ENCODE results near the gene CAPN5.
"Not testable (repeated sequence)": the region's sequence is repeated elsewhere in the genome, so short reads cannot be mapped to it uniquely, and the experiment has no call there.

Gene CAPN5

GRCh38 chr11:77066229-77067042, at the start of gene CAPN5:
Gene CAPN5 (plus strand): TSS chr11:77066971. CDS start chr11:77084887, 17,916 bp downstream.
- DNase-seq (ENCODE audit: low read depth) = peak; percentile 75

DNA sequence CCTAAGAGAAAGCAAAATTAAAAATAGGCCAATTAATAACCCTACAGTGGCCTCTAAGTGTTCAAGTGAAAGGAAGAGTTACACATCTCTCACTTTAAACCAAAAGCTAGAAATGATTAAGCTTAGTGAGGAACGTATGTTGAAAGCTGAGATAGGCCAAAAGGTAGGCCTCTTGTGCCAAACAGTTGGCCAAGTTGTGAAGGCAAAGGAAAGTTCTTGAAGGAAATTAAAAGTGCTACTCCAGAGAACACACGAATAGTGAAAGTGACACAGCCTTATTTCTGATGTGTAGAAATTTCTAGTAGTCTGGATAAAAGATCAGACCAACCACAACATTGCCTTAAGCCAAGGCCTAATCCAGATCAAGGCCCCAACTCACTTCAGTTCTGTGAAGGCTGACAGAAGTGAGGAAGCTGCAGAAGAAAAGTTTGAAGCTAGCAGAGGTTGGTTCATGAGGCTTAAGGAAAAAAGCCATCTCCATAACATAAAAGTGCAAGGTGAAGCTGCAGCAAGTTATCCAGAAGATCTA, 48.3 kb upstream of the CAPN5 start:
- not testable (repeated sequence) for DNase-seq (ENCODE audit: low read depth)

DNA sequence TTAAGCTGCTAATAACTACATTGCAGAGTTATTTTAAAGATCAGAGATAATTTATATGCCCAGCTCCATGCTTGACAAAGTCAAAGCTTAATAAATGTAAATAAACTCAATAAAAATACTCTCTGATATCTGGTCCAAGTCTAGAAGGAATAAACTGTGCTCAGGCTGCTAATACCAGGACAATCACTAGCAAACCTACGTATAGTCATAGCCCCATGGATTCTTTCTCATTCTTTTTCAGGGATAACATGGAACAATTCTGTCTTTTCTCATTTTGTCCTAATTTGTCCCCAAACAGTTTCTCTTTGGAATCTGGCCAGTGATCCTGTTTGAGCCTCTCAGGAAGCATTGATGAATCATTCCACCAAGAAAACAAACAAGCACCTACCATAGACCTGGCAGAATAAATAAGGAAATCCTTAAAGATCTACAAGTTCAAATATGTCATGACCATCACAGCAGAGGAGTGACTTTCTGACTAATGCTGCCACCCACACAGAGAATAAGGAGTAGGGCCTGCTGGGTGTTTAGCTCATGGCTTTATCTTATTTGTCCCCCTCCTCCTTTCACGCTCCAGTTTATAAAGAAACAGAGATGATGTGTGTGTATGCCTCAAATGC, 46.7 kb upstream of the CAPN5 start:
- DNase-seq (ENCODE audit: low read depth) = no peak

DNA sequence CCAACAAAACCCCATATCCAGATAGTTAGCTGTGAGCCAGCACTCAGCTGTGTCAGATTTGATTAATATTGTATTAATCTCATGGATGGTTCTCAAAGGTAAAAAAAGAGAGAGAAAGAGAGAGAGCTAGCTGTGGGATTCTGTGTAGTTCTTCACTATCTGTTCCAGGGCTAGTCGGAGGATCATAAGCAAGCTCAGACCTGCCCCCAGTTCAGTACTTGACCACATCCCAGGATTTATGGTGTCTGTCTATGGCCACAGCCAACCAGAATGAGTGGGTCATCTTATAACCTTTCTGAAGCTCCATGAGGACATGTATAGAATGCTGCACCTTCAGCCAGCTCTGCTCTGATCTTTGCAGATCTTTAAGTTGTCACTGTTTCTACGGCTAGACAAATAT, 46.0 kb upstream of the CAPN5 start:
- DNase-seq (ENCODE audit: low read depth) = no peak

DNA sequence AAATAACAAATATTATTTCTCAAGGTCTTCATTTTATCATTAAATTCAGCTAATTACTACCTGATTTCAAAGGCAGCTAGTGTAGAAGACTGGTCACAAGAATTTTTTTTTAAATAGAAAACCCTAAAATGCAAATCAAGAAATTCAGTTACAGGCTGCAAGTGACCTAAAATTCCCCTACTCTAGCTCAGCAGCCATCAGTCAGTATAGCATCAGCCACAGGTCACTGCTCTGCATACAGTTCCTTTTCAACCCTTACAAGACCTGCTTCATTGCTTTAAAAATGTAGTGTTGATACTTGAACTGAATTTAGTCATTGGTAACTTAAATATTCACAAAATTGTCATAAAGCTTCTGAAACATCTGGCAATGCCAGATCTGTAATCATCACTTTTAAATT, 42.0 kb upstream of the CAPN5 start:
- no peak for DNase-seq (ENCODE audit: low read depth)

DNA sequence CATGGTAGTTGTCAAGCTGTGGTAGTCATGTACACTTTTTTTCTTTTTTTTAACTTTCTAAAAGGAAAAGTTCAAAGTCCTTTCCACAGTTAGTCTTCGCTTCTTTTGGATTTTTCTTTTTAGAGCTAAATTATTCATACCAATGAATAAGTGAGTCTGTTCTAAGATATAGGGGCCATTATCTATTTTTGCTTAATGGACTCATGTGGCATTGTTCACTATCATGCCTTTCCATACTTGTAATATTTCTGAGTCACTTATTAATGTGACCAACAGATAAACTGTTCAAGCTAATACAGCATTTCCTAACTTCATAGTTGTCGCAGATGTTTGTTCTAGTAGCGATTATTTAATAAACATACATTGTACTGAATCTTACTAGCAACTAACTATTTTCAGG, 40.5 kb upstream of the CAPN5 start:
- no peak for DNase-seq (ENCODE audit: low read depth)

DNA sequence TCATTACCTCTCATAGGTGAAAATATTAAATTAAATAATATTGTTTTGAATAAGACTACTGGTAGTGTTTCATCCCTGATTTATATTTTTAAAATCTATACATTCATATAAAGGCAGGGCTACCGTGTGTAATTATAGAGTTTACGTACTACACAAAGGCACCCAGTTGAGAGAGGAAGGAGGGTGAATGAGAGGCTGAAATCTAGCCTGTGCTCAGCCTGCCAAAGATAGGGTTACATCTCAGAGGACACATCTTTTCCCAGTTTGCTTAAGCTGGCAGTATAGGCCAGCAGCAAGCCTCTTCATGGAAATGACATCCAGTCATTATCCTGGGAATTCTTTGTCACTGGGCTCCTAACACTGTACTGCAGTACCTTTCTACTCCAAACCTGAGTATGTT, 40.0 kb upstream of the CAPN5 start:
- no peak for DNase-seq (ENCODE audit: low read depth)

DNA sequence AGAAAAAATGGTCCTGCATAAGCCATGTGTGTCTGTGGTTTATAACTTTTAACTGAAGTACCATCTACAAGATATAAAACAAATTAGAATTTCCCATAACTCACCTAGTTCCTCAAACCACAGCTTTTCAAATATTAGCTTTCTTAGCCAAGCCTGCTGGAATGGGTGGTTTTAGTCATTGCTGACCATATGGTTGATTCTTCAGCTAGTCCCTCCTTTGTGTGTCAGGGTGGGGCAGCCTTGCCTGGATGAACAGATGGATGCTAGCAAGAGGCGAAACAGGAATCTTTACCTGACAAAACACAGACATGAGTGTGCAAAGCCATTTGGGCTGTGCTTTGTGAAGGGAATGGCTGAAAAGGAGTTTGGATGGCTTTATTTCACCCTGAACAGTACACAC, 39.5 kb upstream of the CAPN5 start:
- DNase-seq (ENCODE audit: low read depth) = no peak

DNA sequence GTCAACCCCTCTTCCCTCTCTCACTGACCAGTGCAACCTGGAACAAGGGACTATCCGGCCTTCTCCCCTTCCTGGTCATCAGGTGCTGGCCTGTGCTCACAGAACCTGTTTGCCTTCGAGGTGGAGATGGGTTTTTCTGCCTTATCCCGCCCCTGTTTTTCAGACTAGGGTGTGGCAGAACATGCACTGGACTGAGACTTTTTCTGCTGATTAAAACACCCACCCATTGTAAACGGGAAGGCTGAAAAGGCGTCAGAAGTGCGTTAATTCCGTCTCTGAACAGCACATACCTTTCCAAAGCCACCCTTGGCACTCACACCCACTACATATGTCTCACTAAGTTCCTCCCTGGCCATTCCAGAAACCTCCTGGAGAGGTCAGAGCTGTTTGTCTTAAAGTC, 36.9 kb upstream of the CAPN5 start:
- DNase-seq (ENCODE audit: low read depth) = no peak

DNA sequence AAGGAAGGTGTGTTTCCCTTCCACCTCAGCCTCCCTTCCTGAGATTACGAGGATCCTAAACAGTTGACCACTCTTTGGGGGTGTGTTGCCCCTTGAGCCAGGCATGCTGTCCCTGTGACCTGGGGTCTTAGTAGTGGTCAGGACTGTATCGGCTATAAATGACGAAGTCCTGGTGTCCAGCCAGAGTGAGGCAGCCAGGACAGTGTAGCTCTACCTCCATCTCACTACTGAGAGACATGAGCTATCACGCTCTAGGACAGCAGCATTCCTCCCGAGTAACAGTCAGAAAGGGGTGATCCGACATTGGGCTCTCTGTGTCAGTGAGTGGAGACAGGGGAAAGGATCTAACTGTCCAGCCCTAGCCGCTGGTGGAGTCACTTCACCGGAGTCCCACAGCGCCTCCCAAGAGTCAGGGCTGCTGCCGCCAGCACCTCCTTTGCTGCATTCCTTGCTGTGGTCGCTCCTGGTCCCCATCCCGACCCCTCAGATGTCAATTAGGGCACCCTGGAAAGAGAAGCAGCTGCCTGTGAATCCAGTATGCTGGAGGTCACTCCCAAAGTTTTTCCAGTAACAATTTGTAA, 35.8 kb upstream of the CAPN5 start:
- no peak for DNase-seq (ENCODE audit: low read depth)

GRCh38 chr11:77031599-77031998, 35.2 kb upstream of the CAPN5 start:
- no peak for DNase-seq (ENCODE audit: low read depth)

GRCh38 chr11:77035039-77035438, 31.7 kb upstream of the CAPN5 start:
- no peak for DNase-seq (ENCODE audit: low read depth)

DNA sequence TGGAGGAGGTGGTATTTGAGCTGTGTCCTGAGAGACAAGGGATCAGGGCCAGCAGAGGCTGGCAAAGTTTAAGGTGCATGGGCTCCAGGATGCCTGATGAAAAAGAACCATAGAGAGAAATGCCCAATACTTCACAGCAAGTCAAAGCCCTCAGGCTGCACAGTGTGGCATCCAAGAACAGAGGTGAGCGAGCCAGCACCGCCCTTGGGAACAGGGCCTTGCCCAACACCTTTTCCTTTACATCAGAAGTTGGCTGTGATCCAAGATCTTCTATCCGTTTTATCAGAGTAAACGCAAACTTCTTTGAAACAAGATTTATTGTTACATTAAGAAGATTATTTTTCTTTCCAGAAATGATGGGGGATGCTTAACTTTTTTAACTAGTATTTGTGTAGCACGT, 31.2 kb upstream of the CAPN5 start:
- DNase-seq (ENCODE audit: low read depth) = no peak

- no peak for DNase-seq (ENCODE audit: low read depth)
Observed at GRCh38 chr11:77036398-77036797, 30.4 kb upstream of the CAPN5 start.

DNA sequence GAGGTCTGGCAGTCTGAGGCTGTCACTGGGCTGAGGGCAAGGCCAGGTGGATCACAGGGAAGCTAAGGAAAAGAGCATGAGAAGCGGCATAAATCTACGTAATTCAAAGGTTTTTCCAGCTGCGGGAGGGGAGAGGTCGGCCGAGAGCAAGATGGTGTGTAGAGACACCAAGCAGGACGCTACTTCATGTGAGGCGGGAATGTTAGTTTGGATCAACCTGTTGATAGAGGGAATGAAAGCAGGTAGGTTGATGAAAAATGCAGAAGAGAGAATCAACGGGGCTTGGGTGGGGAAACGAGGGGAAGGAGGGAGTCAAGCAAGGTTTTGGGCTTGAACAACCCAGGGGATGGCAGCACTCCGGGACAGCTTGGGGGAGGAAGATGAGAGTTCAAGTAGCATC, 29.7 kb upstream of the CAPN5 start:
- DNase-seq (ENCODE audit: low read depth) = no peak

DNA sequence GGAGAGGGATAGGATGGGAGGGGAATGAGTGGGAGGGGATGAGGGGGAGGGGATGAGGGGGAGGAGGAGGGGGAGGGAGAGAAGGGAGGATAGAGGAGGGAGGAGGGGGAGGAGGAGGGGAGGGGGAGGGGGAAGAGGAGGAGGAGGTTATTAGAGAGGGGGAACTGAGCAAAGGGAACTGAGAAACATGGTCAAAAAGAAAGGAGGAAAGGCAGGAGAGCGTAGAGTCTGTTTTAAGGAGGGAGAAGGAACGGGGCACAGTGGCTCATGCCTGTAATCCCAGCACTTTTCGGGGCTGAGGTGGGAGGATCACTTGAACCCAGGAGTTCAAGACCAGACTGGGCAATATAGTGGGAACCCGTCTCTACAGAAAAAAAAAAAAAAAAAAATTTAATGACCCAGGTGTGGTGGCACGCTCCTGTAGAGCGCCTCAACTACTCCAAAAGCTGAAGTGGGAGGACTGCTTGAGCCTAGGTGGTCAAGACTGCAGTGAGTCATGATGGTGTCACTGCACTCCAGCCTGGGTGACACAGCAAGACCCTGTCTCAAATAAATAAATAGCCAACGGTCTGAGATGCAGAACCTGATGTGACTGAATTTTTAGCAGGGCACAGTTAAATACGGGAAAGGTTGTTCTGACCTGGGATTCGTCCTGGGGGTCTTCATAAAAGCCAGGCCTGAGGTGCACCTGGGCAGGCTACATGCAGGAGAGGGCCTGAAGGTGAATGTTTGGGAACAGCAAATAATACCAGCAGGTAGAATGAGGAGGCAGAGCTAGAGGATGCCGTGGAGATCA, 28.5 kb upstream of the CAPN5 start:
- no peak for DNase-seq (ENCODE audit: low read depth)

DNA sequence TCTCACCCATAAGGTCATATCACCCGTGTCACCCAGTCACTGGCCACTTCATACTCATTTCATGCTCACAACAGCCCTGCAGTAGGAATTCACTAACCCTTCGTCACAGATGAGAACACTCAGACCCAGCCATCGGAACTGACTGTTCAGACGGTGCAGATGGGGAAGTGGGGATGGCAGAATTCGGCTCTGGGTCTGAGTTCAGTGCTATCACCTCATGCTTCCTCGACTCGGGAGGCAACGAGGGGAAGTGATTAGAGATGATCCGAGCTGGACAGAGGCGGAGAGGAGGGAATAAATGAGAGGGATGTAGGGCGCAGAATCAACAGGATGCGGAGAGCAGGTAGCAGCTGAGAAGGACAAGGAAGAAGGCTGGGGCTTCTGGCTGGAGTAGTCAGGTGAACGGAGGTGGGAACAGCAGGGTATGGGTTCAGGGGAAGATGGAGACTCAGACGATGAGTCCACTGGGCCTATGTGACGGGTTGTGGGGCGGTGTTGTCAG, 27.9 kb upstream of the CAPN5 start:
- no peak for DNase-seq (ENCODE audit: low read depth)

DNA sequence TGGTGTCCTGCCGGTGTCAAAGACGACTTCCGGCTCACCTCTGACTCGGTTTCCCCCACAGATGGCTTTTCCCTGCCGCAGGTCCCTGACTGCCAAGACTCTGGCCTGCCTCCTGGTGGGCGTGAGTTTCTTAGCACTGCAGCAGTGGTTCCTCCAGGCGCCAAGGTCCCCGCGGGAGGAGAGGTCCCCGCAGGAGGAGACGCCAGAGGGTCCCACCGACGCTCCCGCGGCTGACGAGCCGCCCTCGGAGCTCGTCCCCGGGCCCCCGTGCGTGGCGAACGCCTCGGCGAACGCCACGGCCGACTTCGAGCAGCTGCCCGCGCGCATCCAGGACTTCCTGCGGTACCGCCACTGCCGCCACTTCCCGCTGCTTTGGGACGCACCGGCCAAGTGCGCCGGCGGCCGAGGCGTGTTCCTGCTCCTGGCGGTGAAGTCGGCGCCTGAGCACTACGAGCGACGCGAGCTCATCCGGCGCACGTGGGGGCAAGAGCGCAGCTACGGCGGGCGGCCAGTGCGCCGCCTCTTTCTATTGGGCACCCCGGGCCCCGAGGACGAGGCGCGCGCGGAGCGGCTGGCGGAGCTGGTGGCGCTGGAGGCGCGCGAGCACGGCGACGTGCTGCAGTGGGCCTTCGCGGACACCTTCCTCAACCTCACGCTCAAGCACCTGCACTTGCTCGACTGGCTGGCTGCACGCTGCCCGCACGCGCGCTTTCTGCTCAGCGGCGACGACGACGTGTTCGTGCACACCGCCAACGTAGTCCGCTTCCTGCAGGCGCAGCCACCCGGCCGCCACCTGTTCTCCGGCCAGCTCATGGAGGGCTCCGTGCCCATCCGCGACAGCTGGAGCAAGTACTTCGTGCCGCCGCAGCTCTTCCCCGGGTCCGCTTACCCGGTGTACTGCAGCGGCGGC, 27.0 kb upstream of the CAPN5 start:
- no peak for DNase-seq (ENCODE audit: low read depth)

DNA sequence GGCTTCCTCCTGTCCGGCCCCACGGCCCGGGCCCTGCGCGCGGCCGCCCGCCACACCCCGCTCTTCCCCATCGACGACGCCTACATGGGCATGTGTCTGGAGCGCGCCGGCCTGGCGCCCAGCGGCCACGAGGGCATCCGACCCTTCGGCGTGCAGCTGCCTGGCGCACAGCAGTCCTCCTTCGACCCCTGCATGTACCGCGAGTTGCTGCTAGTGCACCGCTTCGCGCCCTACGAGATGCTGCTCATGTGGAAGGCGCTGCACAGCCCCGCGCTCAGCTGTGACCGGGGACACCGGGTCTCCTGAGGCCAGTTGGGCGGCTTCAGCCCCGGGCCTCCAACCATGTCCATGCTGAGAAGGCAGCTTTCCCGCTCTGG, 26.4 kb upstream of the CAPN5 start:
- no peak for DNase-seq (ENCODE audit: low read depth)

DNA sequence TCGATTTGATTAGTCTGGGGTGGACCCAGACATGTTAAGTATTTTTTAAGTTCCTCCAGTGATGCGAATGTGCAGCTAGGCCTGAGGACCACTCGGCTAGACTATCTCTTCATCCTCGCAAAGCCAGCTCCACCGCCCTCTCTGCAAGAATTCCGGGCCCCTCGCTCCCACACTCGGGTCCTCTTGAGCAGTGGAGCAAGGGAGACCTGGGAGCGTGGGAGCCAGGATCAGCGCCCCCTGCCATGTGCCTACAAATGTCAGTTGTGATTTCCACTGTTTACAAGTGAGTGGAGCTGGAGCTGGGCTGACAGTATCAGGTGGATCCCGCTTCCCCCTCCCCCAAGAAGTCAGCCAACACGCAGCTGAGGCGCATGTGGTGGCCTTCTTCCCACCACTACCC, 25.9 kb upstream of the CAPN5 start:
- DNase-seq (ENCODE audit: low read depth) = no peak

GRCh38 chr11:77042111-77042726, 24.6 kb upstream of the CAPN5 start:
- no peak for DNase-seq (ENCODE audit: low read depth)

Data from activated T-helper 9 cell treated with anti-CD3 and anti-CD28 coated beads, Interleukin-2, amount 50 U/mL, for 16 hours (primary cell).